ENCODE results near the gene CIB1.
A peak's percentile ranks its signal among the peaks of the same experiment; 100 is the strongest.

- TF ChIP-seq ESRRA (IDR thresholded peaks at IDR 0.05; ENCODE audit: low read length), result no peak
- TF ChIP-seq TCF7 (IDR thresholded peaks at IDR 0.05; ENCODE audit: borderline replicate concordance), result no peak
- TF ChIP-seq HCFC1 (IDR thresholded peaks at IDR 0.05; ENCODE audit: low read length), result no peak
- TF ChIP-seq CTCF (IDR thresholded peaks at IDR 0.05 in 2 of 3, conservative IDR thresholded peaks at IDR 0.05 in 1 of 3; ENCODE audit: control insufficient read depth in 2 of 3, extremely low read depth in 1 of 3, insufficient read depth in 1 of 3, low read depth in 3 of 3, low read length in 3 of 3), result no peak
- TF ChIP-seq POLR2A (IDR thresholded peaks at IDR 0.05; ENCODE audit: low read depth, low read length), result peak; percentile 75; the same call in 1 of the 2 replicates
- TF ChIP-seq, protein P1, sequence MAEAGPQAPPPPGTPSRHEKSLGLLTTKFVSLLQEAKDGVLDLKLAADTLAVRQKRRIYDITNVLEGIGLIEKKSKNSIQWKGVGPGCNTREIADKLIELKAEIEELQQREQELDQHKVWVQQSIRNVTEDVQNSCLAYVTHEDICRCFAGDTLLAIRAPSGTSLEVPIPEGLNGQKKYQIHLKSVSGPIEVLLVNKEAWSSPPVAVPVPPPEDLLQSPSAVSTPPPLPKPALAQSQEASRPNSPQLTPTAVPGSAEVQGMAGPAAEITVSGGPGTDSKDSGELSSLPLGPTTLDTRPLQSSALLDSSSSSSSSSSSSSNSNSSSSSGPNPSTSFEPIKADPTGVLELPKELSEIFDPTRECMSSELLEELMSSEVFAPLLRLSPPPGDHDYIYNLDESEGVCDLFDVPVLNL (IDR thresholded peaks at IDR 0.05; ENCODE audit: low read depth, low read length), result no peak
Observed at GRCh38 chr15:90231028-90232017, 2.4 kb downstream of the CIB1 start.
